Common myeloid progenitor, CD34-positive (primary cell): ENCODE data around the gene SNN.

Experiments
- CTCF ChIA-PET: fragments of 350-600 bp; sonication (Branson Sonifier 250); formaldehyde crosslinking; loops from one replicate; lab custom pipeline; 2021; ENCODE audit warnings: antibody characterized with exemption; lab: Charles Lee
- POLR2A ChIA-PET: fragments of 350-600 bp; sonication (Branson Sonifier 250); formaldehyde crosslinking; loops from one replicate; lab custom pipeline; 2021; ENCODE audit warnings: antibody characterized with exemption; lab: Charles Lee
- DNase-seq, 3 donors: peaks; one replicate each; pipeline versions ENCODE4 v3.0.0 to v3.0.0-alpha.2; 2013
- H3K27ac ChIP-seq, 2 experiments: 1 replicate in 1 of 2; 2 replicates in 1 of 2; pipeline ENCODE4 v1.7.0; 2013; ENCODE audit warnings: inconsistent platforms in 2 of 2, low read length in 2 of 2, mild to moderate bottlenecking in 2 of 2, low read depth in 1 of 2, moderate library complexity in 1 of 2; ENCODE audit not compliant: severe bottlenecking in 2 of 2, insufficient read depth in 1 of 2, poor library complexity in 1 of 2
- H3K27me3 ChIP-seq, 5 experiments: replicated peaks in 2 of 5; 1 replicate in 3 of 5; 2 replicates in 2 of 5; pipeline versions ENCODE4 v1.6.1 to v1.7.0; 2013; ENCODE audit warnings: low read length in 4 of 5, mild to moderate bottlenecking in 2 of 5, moderate library complexity in 2 of 5, inconsistent platforms in 1 of 5; ENCODE audit not compliant: insufficient read depth in 5 of 5, control insufficient read depth in 4 of 5
- H3K36me3 ChIP-seq, 4 experiments: 1 replicate in 2 of 4; 2 replicates in 2 of 4; pipeline versions ENCODE4 v1.6.1 to v1.7.0; 2013; ENCODE audit warnings: low read length in 3 of 4, control low read depth in 1 of 4, mild to moderate bottlenecking in 1 of 4; ENCODE audit not compliant: control insufficient read depth in 4 of 4, insufficient read depth in 4 of 4
- H3K4me1 ChIP-seq, 4 experiments: 1 replicate in 3 of 4; 2 replicates in 1 of 4; pipeline versions ENCODE4 v1.6.1 to v1.7.1; 2013; ENCODE audit warnings: low read length in 3 of 4, mild to moderate bottlenecking in 3 of 4, control low read depth in 1 of 4, inconsistent platforms in 1 of 4, moderate library complexity in 1 of 4; ENCODE audit not compliant: control insufficient read depth in 4 of 4, insufficient read depth in 4 of 4; ENCODE audit errors: control extremely low read depth in 1 of 4
- H3K4me3 ChIP-seq, 7 experiments: 1 replicate in 4 of 7; 2 replicates in 3 of 7; pipeline versions ENCODE4 v1.5.1 to v1.7.0; 2013; ENCODE audit warnings: mild to moderate bottlenecking in 7 of 7, low read length in 6 of 7, moderate library complexity in 6 of 7, inconsistent platforms in 2 of 7, low read depth in 2 of 7, control low read depth in 1 of 7; ENCODE audit not compliant: insufficient read depth in 4 of 7, control insufficient read depth in 1 of 7; ENCODE audit errors: extremely low read depth in 1 of 7
- H3K9me3 ChIP-seq, 5 experiments: 1 replicate in 4 of 5; 2 replicates in 1 of 5; pipeline versions ENCODE4 v1.6.1 to v1.7.1; 2013; ENCODE audit warnings: low read length in 4 of 5, mild to moderate bottlenecking in 2 of 5, inconsistent platforms in 1 of 5, low read depth in 1 of 5, moderate library complexity in 1 of 5; ENCODE audit not compliant: control insufficient read depth in 4 of 5, insufficient read depth in 2 of 5; ENCODE audit errors: control extremely low read depth in 1 of 5
- WGBS: methylation state at CpG from one replicate; pipeline ENCODE4 v1.1.5; 2013; ENCODE audit not compliant: insufficient coverage; 5-methylcytosine and 5-hydroxymethylcytosine counted together

The SNN gene

GRCh38 chr16:11635679-11636171 lies 32.5 kb upstream of the SNN start:
- no peaks in the 10 kb centered on the region for H3K27me3 ChIP-seq
- H3K9me3 ChIP-seq, result no peaks in the 10 kb centered on the region
- WGBS, result 94% methylated on average over 8 of the region's 12 CpGs
- H3K27ac ChIP-seq, result no peak overlapping the region
- no peak overlapping the region for H3K4me3 ChIP-seq
- CTCF ChIA-PET, result interaction anchor here (1.4 kb wide), 1 partner anchor 19 kb away, joined by 5 read pairs; no protein-coding TSS in a partner anchor
- H3K4me1 ChIP-seq, result peaks cover 6 to 40% (median 27%) of the 10 kb centered on the region in 4 experiments
- POLR2A ChIA-PET, result no interaction called here
- DNase-seq, result no peak
- H3K36me3 ChIP-seq, result no peaks in the 10 kb centered on the region

GRCh38 chr16:11636172-11636721 lies 32.0 kb upstream of the SNN start:
- no peaks in the 10 kb centered on the region for H3K9me3 ChIP-seq
- H3K27me3 ChIP-seq, result no peaks in the 10 kb centered on the region
- H3K4me3 ChIP-seq, result no peak overlapping the region
- H3K4me1 ChIP-seq, result peaks cover 6 to 40% (median 26%) of the 10 kb centered on the region in 4 experiments
- peak in 2 of 3 donors; percentile 45 to 47 for DNase-seq
- no peaks in the 10 kb centered on the region for H3K36me3 ChIP-seq
- CTCF ChIA-PET, result interaction anchor here (1.0 kb wide), 1 partner anchor 15 kb away, joined by 3 read pairs; no protein-coding TSS in a partner anchor
- 53% methylated on average over 12 of the region's 14 CpGs for WGBS
- POLR2A ChIA-PET, result no interaction called here
- no peak overlapping the region for H3K27ac ChIP-seq

GRCh38 chr16:11637320-11637719 lies 30.9 kb upstream of the SNN start:
- Histone ChIP-seq H3K27ac (no peak overlapping the region), H3K27me3 (no peaks in the 10 kb centered on the region), H3K36me3 (no peaks in the 10 kb centered on the region), H3K9me3 (no peaks in the 10 kb centered on the region), H3K4me3 (no peak overlapping the region), H3K4me1 (peaks cover 6 to 38% (median 24%) of the 10 kb centered on the region in 4 experiments)
- no peak for DNase-seq
- 85% methylated on average over 5 of the region's 5 CpGs for WGBS
- ChIA-PET CTCF (interaction anchor here (0.9 to 1.7 kb wide), 2 partner anchors 39 to 50 kb away, joined by 4 read pairs; no protein-coding TSS in a partner anchor), POLR2A (no interaction called here)

DNA sequence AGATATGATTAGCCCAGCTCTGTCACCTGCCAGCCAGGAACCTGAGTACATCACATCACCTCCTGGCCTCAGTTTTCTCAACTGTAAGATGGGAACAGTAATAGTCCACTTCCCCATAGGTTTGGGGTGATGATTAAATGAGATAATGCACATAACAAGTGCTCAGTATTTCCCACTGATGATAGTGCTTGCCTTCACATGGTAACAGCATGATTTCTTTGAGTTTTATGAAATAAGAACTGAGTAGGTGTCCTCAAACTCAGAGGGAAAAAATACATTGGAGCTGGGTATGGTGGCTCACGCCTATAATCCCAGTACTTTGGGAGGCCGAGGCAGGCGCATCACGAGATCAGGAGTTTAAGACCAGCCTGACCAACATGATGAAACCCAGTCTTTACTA lies 30.1 kb upstream of the SNN start:
- H3K36me3 ChIP-seq, result no peaks in the 10 kb centered on the region
- H3K27ac ChIP-seq, result no peak overlapping the region
- CTCF ChIA-PET, result interaction anchor here (0.9 to 1.7 kb wide), 2 partner anchors 40 to 51 kb away, joined by 4 read pairs; no protein-coding TSS in a partner anchor
- peaks cover 6 to 35% (median 24%) of the 10 kb centered on the region in 4 experiments for H3K4me1 ChIP-seq
- H3K4me3 ChIP-seq, result no peak overlapping the region
- no peak for DNase-seq
- no peaks in the 10 kb centered on the region for H3K9me3 ChIP-seq
- no peaks in the 10 kb centered on the region for H3K27me3 ChIP-seq
- WGBS, result 87% methylated on average over 4 of the region's 4 CpGs
- POLR2A ChIA-PET, result no interaction called here

DNA sequence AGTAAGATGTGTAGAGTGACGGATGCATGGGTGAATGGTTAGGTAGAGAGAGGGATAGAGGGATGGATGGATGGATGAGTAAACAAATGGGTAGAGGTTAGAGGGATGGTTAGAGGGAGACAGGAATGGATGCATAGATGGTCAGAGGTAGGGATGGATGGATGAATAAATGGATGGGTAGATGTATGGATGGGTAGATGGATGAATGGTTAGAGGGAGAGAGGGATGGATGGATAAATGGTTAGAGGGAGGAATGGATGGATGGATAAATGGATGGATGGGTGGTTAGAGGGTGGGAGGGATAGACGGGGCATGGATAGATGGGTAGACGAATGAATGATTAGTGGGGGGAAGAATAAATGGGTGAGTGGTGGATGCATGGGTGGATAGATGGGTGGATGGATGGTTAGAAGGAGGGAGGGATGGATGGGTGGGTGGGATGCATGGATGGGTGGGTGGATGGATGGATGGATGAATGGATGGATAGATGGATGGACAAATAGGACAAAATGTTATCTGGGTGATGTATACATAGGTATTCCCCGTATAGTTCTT lies 29.2 kb upstream of the SNN start:
- Histone ChIP-seq H3K4me1 (peaks cover 3 to 31% (median 19%) of the 10 kb centered on the region in 4 experiments), H3K36me3 (no peaks in the 10 kb centered on the region), H3K4me3 (no peak overlapping the region), H3K9me3 (no peaks in the 10 kb centered on the region), H3K27ac (no peak overlapping the region), H3K27me3 (no peaks in the 10 kb centered on the region)
- DNase-seq, result no peak
- ChIA-PET CTCF (interaction anchor here (0.8 to 5.2 kb wide), 7 partner anchors 8 to 107 kb away, joined by 3 to 63 read pairs (median 9); no protein-coding TSS in a partner anchor), POLR2A (no interaction called here)
- WGBS, result 75% methylated on average over 3 of the region's 4 CpGs

- Histone ChIP-seq H3K4me1 (peaks cover 0 to 23% (median 13%) of the 10 kb centered on the region in 4 experiments), H3K9me3 (no peaks in the 10 kb centered on the region), H3K27ac (no peak overlapping the region), H3K27me3 (no peaks in the 10 kb centered on the region), H3K36me3 (no peaks in the 10 kb centered on the region), H3K4me3 (no peak overlapping the region)
- ChIA-PET CTCF (interaction anchor here (0.7 to 5.2 kb wide), 17 partner anchors 9 to 241 kb away, joined by 3 to 63 read pairs (median 5); partner anchors contain the start of gene LITAF), POLR2A (interaction anchor here (0.8 to 1.1 kb wide), 4 partner anchors 11 to 108 kb away, joined by 3 to 5 read pairs (median 4); no protein-coding TSS in a partner anchor)
- 59% methylated on average over 24 of the region's 25 CpGs for WGBS
- peak; percentile 77 to 87 (median 86) for DNase-seq
Observed at GRCh38 chr16:11639925-11640899, 28.0 kb upstream of the SNN start.
